PFSK-1 (cell line): ENCODE measurements around the gene SETBP1.

Source experiments
- POLR2AphosphoS5 ChIP-seq: IDR thresholded peaks from 2 replicates; pipeline ENCODE4 v1.6.1; 2012; ENCODE audit warnings: low read depth, mild to moderate bottlenecking, control low read depth, low read length, moderate library complexity
- TAF1 ChIP-seq: IDR thresholded peaks from 2 replicates; pipeline ENCODE4 v1.6.1; 2012; ENCODE audit warnings: low read length, control low read depth, borderline replicate concordance; ENCODE audit not compliant: insufficient read depth

DNA sequence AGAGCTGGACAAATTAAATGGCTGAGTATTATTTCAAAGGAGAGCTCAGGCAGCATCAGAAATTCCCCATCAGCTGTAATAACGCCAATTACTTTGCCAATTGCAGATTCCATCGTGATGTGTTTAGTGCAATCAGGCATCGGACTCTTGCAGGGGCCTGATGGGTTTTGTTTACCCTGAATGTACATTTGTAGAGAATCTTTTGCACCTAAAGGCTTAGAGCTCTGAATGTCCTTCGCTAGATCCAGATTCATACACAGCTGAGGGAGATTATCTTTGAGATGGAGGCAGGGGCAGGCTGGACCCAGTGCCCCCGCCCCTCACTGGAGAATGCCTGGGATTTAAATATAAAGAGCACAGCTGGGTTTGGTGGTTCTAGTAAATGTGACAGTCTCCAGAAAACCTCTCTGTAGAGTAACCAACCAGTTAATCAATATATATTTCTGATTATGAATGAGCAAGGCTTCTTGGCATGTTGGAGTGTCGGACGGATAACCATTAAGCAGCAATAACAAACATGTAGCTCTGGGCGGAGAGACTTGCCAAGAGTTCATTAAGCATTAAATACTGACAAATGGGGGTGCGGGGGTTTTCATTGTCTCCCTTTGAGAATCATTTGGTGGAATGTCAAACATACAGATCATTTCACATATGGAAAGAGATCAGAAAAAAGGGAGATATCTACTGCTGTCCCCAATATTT, 200.9 kb downstream of the SETBP1 start:
- TF ChIP-seq TAF1 (no peak), POLR2AphosphoS5 (no peak)
